HG03469 (cell line): ENCODE results near the gene ADAMTS1.

ENCODE experiments used
- ATAC-seq: cut with Tn5 transposase; IDR thresholded peaks from one replicate; pipeline ENCODE4 v1.9.1; 2021; ENCODE audit warnings: mild to moderate bottlenecking, moderate library complexity, moderate number of reproducible peaks; ENCODE audit not compliant: unreplicated experiment

ADAMTS1 gene

GRCh38 chr21:26818906-26819305, 26.3 kb downstream of the ADAMTS1 start:
- ATAC-seq, result no peak

- no peak for ATAC-seq
Measured at GRCh38 chr21:26815197-26815596, 30.0 kb downstream of the ADAMTS1 start.

GRCh38 chr21:26814386-26814785, 30.8 kb downstream of the ADAMTS1 start:
- ATAC-seq, result no peak

- no peak for ATAC-seq
Measured at GRCh38 chr21:26813426-26813998, 31.7 kb downstream of the ADAMTS1 start.

- ATAC-seq, result no peak
Measured at GRCh38 chr21:26812173-26812572, 33.0 kb downstream of the ADAMTS1 start.

- ATAC-seq, result no peak
Measured at GRCh38 chr21:26811482-26811881, 33.7 kb downstream of the ADAMTS1 start.

- no peak for ATAC-seq
Measured at GRCh38 chr21:26810676-26811415, 34.4 kb downstream of the ADAMTS1 start.

- ATAC-seq, result no peak
Measured at GRCh38 chr21:26810266-26810665, 34.9 kb downstream of the ADAMTS1 start.

GRCh38 chr21:26809745-26810144, 35.5 kb downstream of the ADAMTS1 start:
- no peak for ATAC-seq

GRCh38 chr21:26806801-26807295, 38.4 kb downstream of the ADAMTS1 start:
- no peak for ATAC-seq

GRCh38 chr21:26804895-26805609, 40.2 kb downstream of the ADAMTS1 start:
- no peak for ATAC-seq

GRCh38 chr21:26801498-26801897, 43.7 kb downstream of the ADAMTS1 start:
- no peak for ATAC-seq

GRCh38 chr21:26800970-26801431, 44.2 kb downstream of the ADAMTS1 start:
- no peak for ATAC-seq

GRCh38 chr21:26800455-26800854, 44.8 kb downstream of the ADAMTS1 start:
- no peak for ATAC-seq

- no peak for ATAC-seq
Measured at GRCh38 chr21:26800001-26800400, 45.2 kb downstream of the ADAMTS1 start.

GRCh38 chr21:26798856-26799751, 46.1 kb downstream of the ADAMTS1 start:
- ATAC-seq, result no peak

- ATAC-seq, result no peak
Measured at GRCh38 chr21:26797878-26798456, 47.2 kb downstream of the ADAMTS1 start.

- no peak for ATAC-seq
Measured at GRCh38 chr21:26795866-26796329, 49.3 kb downstream of the ADAMTS1 start.

GRCh38 chr21:26795412-26795805, 49.8 kb downstream of the ADAMTS1 start:
- ATAC-seq, result no peak
